ENCODE results near the gene EPHA7.

The EPHA7 gene

GRCh38 chr6:93393554-93394074 lies 25.7 kb downstream of the EPHA7 start:
- no peak for DNase-seq (ENCODE audit: low spot score)

- DNase-seq (ENCODE audit: low spot score) = no peak
These were observed 26.6 kb downstream of the EPHA7 start for GRCh38 chr6:93392797-93393196.

- no peak for DNase-seq (ENCODE audit: low spot score)
These were observed 27.4 kb downstream of the EPHA7 start for GRCh38 chr6:93391965-93392364.

GRCh38 chr6:93389192-93389591 lies 30.2 kb downstream of the EPHA7 start:
- no peak for DNase-seq (ENCODE audit: low spot score)

GRCh38 chr6:93388070-93388469 lies 31.3 kb downstream of the EPHA7 start:
- DNase-seq (ENCODE audit: low spot score) = no peak

GRCh38 chr6:93376026-93376540 lies 43.3 kb downstream of the EPHA7 start:
- DNase-seq (ENCODE audit: low spot score) = no peak

- DNase-seq (ENCODE audit: low spot score) = no peak
These were observed 45.9 kb downstream of the EPHA7 start for GRCh38 chr6:93373445-93373844.

- no peak for DNase-seq (ENCODE audit: low spot score)
These were observed 47.6 kb downstream of the EPHA7 start for GRCh38 chr6:93371756-93372155.

GRCh38 chr6:93369586-93370134 lies 49.7 kb downstream of the EPHA7 start:
- no peak for DNase-seq (ENCODE audit: low spot score)

GRCh38 chr6:93366506-93366905 lies 52.9 kb downstream of the EPHA7 start:
- no peak for DNase-seq (ENCODE audit: low spot score)

GRCh38 chr6:93365445-93365844 lies 53.9 kb downstream of the EPHA7 start:
- DNase-seq (ENCODE audit: low spot score) = no peak

GRCh38 chr6:93358435-93358834 lies 60.9 kb downstream of the EPHA7 start:
- no peak for DNase-seq (ENCODE audit: low spot score)

GRCh38 chr6:93352604-93353003 lies 66.8 kb downstream of the EPHA7 start:
- no peak for DNase-seq (ENCODE audit: low spot score)

GRCh38 chr6:93351222-93351621 lies 68.1 kb downstream of the EPHA7 start:
- DNase-seq (ENCODE audit: low spot score) = no peak

- no peak for DNase-seq (ENCODE audit: low spot score)
These were observed 68.6 kb downstream of the EPHA7 start for GRCh38 chr6:93350774-93351173.

GRCh38 chr6:93344333-93344835 lies 75.0 kb downstream of the EPHA7 start:
- no peak for DNase-seq (ENCODE audit: low spot score)

- DNase-seq (ENCODE audit: low spot score) = no peak
These were observed 75.9 kb downstream of the EPHA7 start for GRCh38 chr6:93343476-93343875.

GRCh38 chr6:93341900-93342613 lies 77.3 kb downstream of the EPHA7 start:
- DNase-seq (ENCODE audit: low spot score) = no peak

GRCh38 chr6:93337772-93338394 lies 81.5 kb downstream of the EPHA7 start:
- DNase-seq (ENCODE audit: low spot score) = no peak

GRCh38 chr6:93337014-93337413 lies 82.3 kb downstream of the EPHA7 start:
- no peak for DNase-seq (ENCODE audit: low spot score)

GRCh38 chr6:93329301-93330000 lies 89.9 kb downstream of the EPHA7 start:
- no peak for DNase-seq (ENCODE audit: low spot score)

GRCh38 chr6:93327857-93328256 lies 91.5 kb downstream of the EPHA7 start:
- no peak for DNase-seq (ENCODE audit: low spot score)

All from SW480 (cell line).